HEK293 (cell line): Measurements from ENCODE around the gene TRAPPC2L.

Experiments
- CTCF ChIA-PET: fragments of 350-600 bp; formaldehyde crosslinking; extraction: SDS; loops from one replicate; lab custom pipeline; 2021; ENCODE audit warnings: antibody characterized with exemption; lab: Yijun Ruan, JAX
- POLR2A ChIA-PET: fragments of 300-600 bp; formaldehyde crosslinking; extraction: SDS; loops from one replicate; lab custom pipeline; 2020; ENCODE audit warnings: antibody characterized with exemption, inconsistent platforms; lab: Yijun Ruan, JAX
- H3K27ac ChIP-seq: fragments of 200-500 bp; sonication (Bioruptor generic); 2 replicates; pipeline ENCODE4 v1.5.1; 2014; ENCODE audit warnings: low read depth, low read length, control low read depth, inconsistent platforms; ENCODE audit errors: extremely low read depth
- H3K36me3 ChIP-seq, 2 experiments: fragments of 200-500 bp in 1 of 2; sonication (Bioruptor generic) in 1 of 2; 1 replicate in 1 of 2; 2 replicates in 1 of 2; pipeline ENCODE4 v1.5.1; 2014 to 2017; ENCODE audit warnings: inconsistent platforms in 2 of 2, low read length in 2 of 2; ENCODE audit not compliant: control insufficient read depth in 2 of 2, insufficient read depth in 1 of 2
- H3K4me1 ChIP-seq: fragments of 200-500 bp; sonication (Bioruptor generic); 2 replicates; pipeline ENCODE4 v1.5.1; 2014; ENCODE audit warnings: mild to moderate bottlenecking, low read length, inconsistent platforms; ENCODE audit not compliant: control insufficient read depth, insufficient read depth
- H3K4me3 ChIP-seq: 2 replicates; pipeline ENCODE4 v1.5.1; 2011; ENCODE audit warnings: low read depth, mild to moderate bottlenecking, control low read depth, low read length, moderate library complexity
- H3K9me3 ChIP-seq: fragments of 200-500 bp; sonication (Bioruptor generic); 2 replicates; pipeline ENCODE4 v1.5.1; 2014; ENCODE audit warnings: low read depth, low read length, inconsistent platforms; ENCODE audit not compliant: control insufficient read depth, insufficient read depth
- BCL6B ChIP-seq: fragments of 450-650 bp; formaldehyde crosslinking; IDR thresholded peaks from 2 replicates; pipeline ENCODE4 v1.5.1; 2017; ENCODE audit warnings: missing biosample characterization, missing genetic modification characterization
- MEIS1 ChIP-seq: sonication (generic); formaldehyde crosslinking; IDR thresholded peaks from 2 replicates; pipeline ENCODE4 v1.8.1; 2022; ENCODE audit warnings: missing genetic modification reagents, mild to moderate bottlenecking, borderline replicate concordance
- MYNN ChIP-seq: fragments of 450-650 bp; formaldehyde crosslinking; IDR thresholded peaks from 2 replicates; pipeline ENCODE4 v1.5.1; 2016; ENCODE audit warnings: missing biosample characterization, missing genetic modification characterization, borderline replicate concordance
- MZF1 ChIP-seq: fragments of 450-650 bp; formaldehyde crosslinking; IDR thresholded peaks from 2 replicates; pipeline ENCODE4 v1.5.1; 2017; ENCODE audit warnings: missing biosample characterization, missing genetic modification characterization, borderline replicate concordance
- OSR2 ChIP-seq: fragments of 450-650 bp; formaldehyde crosslinking; IDR thresholded peaks from 2 replicates; pipeline ENCODE4 v1.5.1; 2016; ENCODE audit warnings: missing biosample characterization, missing genetic modification characterization
- PBX3 ChIP-seq: sonication (generic); formaldehyde crosslinking; IDR thresholded peaks from 2 replicates; pipeline ENCODE4 v1.8.1; 2022; ENCODE audit warnings: mild to moderate bottlenecking, moderate library complexity, missing genetic modification reagents
- ZEB2 ChIP-seq: fragments of 450-650 bp; formaldehyde crosslinking; IDR thresholded peaks from 2 replicates; pipeline ENCODE4 v1.5.1; 2016; ENCODE audit warnings: missing biosample characterization, missing genetic modification characterization
- ZFP69B ChIP-seq: fragments of 450-650 bp; formaldehyde crosslinking; IDR thresholded peaks from 2 replicates; pipeline ENCODE4 v1.5.1; 2016; ENCODE audit warnings: missing biosample characterization, missing genetic modification characterization
- ZNF169 ChIP-seq: fragments of 450-650 bp; formaldehyde crosslinking; IDR thresholded peaks from 2 replicates; pipeline ENCODE4 v1.5.1; 2016; ENCODE audit warnings: missing biosample characterization, missing genetic modification characterization
- ZNF202 ChIP-seq: fragments of 450-650 bp; formaldehyde crosslinking; IDR thresholded peaks from 2 replicates; pipeline ENCODE4 v1.5.1; 2016; ENCODE audit warnings: missing biosample characterization, missing genetic modification characterization, borderline replicate concordance
- ZNF302 ChIP-seq: fragments of 450-650 bp; formaldehyde crosslinking; IDR thresholded peaks from 2 replicates; pipeline ENCODE4 v1.5.1; 2016; ENCODE audit warnings: missing biosample characterization, missing genetic modification characterization, low read depth
- ZNF488 ChIP-seq: fragments of 450-650 bp; formaldehyde crosslinking; IDR thresholded peaks from 2 replicates; pipeline ENCODE4 v1.5.1; 2016; ENCODE audit warnings: missing biosample characterization, missing genetic modification characterization
- ZNF639 ChIP-seq: fragments of 450-650 bp; formaldehyde crosslinking; IDR thresholded peaks from 2 replicates; pipeline ENCODE4 v1.5.1; 2016; ENCODE audit warnings: missing biosample characterization, missing genetic modification characterization
- ZNF677 ChIP-seq: fragments of 450-650 bp; IDR thresholded peaks from 2 replicates; pipeline ENCODE4 v1.5.0; 2018; ENCODE audit warnings: missing biosample characterization, mild to moderate bottlenecking, missing genetic modification characterization, moderate library complexity
- ZNF792 ChIP-seq: fragments of 450-650 bp; formaldehyde crosslinking; IDR thresholded peaks from 2 replicates; pipeline ENCODE4 v1.5.1; 2016; ENCODE audit warnings: missing biosample characterization, missing genetic modification characterization
- ZSCAN30 ChIP-seq: fragments of 450-650 bp; IDR thresholded peaks from 2 replicates; pipeline ENCODE4 v1.5.1; 2018; ENCODE audit warnings: missing biosample characterization, mild to moderate bottlenecking, missing genetic modification characterization, moderate library complexity
- ZSCAN4 ChIP-seq: fragments of 450-650 bp; formaldehyde crosslinking; IDR thresholded peaks from 2 replicates; pipeline ENCODE4 v1.5.1; 2017; ENCODE audit warnings: missing biosample characterization, missing genetic modification characterization
- ZSCAN5A ChIP-seq: fragments of 450-650 bp; formaldehyde crosslinking; IDR thresholded peaks from 2 replicates; pipeline ENCODE4 v1.5.1; 2016; ENCODE audit warnings: missing biosample characterization, missing genetic modification characterization

TRAPPC2L gene

GRCh38 chr16:88897696-88898425 is 40.9 kb downstream of the TRAPPC2L start:
- no peak overlapping the region for H3K27ac ChIP-seq
- CTCF ChIA-PET, result no interaction called here
- no peak for TF ChIP-seq BCL6B (tag by site-specific recombination)
- TF ChIP-seq OSR2 (tag by site-specific recombination), result no peak
- no peak for TF ChIP-seq ZSCAN30 (tag by site-specific recombination)
- TF ChIP-seq ZNF792 (tag by site-specific recombination), result no peak
- no peak for TF ChIP-seq ZNF488 (tag by site-specific recombination)
- TF ChIP-seq ZSCAN5A, result no peak
- no peak for TF ChIP-seq MYNN (tag by site-specific recombination)
- TF ChIP-seq PBX3 (CRISPR knock-in tag), result no peak
- no peak for TF ChIP-seq ZNF639 (tag by site-specific recombination)
- no peak for TF ChIP-seq ZNF202 (tag by site-specific recombination)
- TF ChIP-seq ZNF677, result no peak
- TF ChIP-seq ZFP69B, result no peak
- TF ChIP-seq MZF1 (tag by site-specific recombination), result no peak
- TF ChIP-seq ZNF302 (tag by site-specific recombination), result no peak
- TF ChIP-seq ZNF169 (tag by site-specific recombination), result no peak
- TF ChIP-seq ZSCAN4, result no peak
- no peak for TF ChIP-seq ZEB2
- no peak for TF ChIP-seq MEIS1
- TF ChIP-seq, all 188 proteins: peak for 0
- Histone ChIP-seq H3K36me3 (no peaks in the 10 kb centered on the region), H3K4me1 (no peaks in the 10 kb centered on the region), H3K4me3 (no peak overlapping the region), H3K9me3 (no peaks in the 10 kb centered on the region)
- POLR2A ChIA-PET, result no interaction called here
